ENCODE results near the gene RPL23. TPM values are rescaled to one million over a fixed set of nuclear protein-coding genes. Genes with fewer than 3 reads are reported as not detected.

The RPL23 gene
- total RNA-seq, 1 donor from 2014 or later, result 1,142 TPM

DNA sequence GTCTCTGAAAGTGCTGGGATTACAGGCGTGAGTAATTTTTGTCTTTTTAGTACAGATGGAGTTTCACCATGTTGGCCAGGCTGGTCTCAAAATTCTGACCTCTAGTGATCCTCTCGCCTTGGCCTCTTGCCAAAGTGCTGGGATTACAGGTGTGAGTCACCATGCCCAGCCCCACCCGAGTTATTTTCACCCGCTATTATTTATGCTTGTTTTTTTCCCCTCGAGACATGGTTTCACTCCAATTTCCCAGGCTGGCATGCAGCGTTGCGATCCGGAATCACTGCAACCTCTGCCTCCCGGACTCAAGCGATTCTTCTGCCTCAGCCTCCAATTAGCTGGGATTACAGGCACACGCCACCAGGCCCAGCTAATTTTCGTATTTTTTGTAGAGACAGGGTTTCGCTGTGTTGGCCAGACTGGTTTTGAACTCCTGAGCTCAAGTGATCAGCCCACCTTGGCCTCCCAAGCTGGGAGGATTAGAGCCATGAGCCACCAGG, 9.2 kb downstream of the RPL23 start:
- ATAC-seq, result no peak
- H3K27me3 ChIP-seq, result no peaks in the 10 kb centered on the region
- intact Hi-C loops (cut with DNase I), result no loop called here

DNA sequence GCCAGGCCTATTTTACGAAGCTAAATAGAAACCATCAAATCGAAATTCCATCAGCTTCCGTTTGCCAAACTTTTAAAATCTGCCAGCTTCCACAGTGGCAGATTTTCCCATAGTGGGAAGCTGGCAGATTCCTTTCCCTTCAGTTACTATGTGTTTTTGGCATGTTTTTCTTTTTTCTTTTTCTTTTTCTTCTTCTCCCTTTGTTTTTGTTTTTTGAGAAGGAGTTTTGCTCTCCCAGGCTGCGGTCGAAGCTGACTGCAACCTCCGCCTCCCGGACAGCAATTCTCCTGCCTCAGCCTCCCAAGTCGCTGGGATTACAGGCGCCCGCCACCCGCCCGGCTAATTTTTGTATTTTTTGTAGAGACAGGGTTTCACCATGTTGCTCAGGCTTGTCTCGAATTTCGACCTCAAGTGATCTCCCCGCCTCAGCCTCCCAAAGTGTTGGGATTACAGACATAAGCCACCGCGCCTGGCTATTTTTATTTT, 27.7 kb downstream of the RPL23 start:
- intact Hi-C loops (cut with DNase I), result no loop called here
- Histone ChIP-seq H3K27me3 (no peaks in the 10 kb centered on the region), H3K9me3 (no peaks in the 10 kb centered on the region), H3K4me1 (peaks cover 18% of the 10 kb centered on the region), H3K27ac (peak overlapping the region; percentile 99), H3K36me3 (peaks cover 12% of the 10 kb centered on the region), H3K4me3 (peak overlapping the region; percentile 84)
- ATAC-seq, result no peak
- no peak for DNase-seq
- TF ChIP-seq, protein P1, sequence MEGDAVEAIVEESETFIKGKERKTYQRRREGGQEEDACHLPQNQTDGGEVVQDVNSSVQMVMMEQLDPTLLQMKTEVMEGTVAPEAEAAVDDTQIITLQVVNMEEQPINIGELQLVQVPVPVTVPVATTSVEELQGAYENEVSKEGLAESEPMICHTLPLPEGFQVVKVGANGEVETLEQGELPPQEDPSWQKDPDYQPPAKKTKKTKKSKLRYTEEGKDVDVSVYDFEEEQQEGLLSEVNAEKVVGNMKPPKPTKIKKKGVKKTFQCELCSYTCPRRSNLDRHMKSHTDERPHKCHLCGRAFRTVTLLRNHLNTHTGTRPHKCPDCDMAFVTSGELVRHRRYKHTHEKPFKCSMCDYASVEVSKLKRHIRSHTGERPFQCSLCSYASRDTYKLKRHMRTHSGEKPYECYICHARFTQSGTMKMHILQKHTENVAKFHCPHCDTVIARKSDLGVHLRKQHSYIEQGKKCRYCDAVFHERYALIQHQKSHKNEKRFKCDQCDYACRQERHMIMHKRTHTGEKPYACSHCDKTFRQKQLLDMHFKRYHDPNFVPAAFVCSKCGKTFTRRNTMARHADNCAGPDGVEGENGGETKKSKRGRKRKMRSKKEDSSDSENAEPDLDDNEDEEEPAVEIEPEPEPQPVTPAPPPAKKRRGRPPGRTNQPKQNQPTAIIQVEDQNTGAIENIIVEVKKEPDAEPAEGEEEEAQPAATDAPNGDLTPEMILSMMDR (IDR thresholded peaks at IDR 0.05), result no peak

More for the DNA sequence above, 9.2 kb downstream of the RPL23 start:
- no peak for DNase-seq
- Histone ChIP-seq H3K36me3 (peaks cover 27% of the 10 kb centered on the region), H3K4me1 (no peaks in the 10 kb centered on the region), H3K4me3 (no peak overlapping the region), H3K9me3 (no peaks in the 10 kb centered on the region), H3K27ac (no peak overlapping the region)
- TF ChIP-seq, protein P1 (IDR thresholded peaks at IDR 0.05), result no peak

GRCh38 chr17:38824899-38825761, 28.4 kb downstream of the RPL23 start, which contains the start of gene CWC25:
Gene CWC25 (minus strand): TSS chr17:38825321. CDS start chr17:38825183, 138 bp downstream.
- TF ChIP-seq, protein P1 (IDR thresholded peaks at IDR 0.05), result no peak
- H3K9me3 ChIP-seq, result no peaks in the 10 kb centered on the region
- H3K4me3 ChIP-seq, result peak within 1 kb of the TSS; percentile 84
- H3K27ac ChIP-seq, result peak within 1 kb of the TSS; percentile 99
- peak; percentile 96 for DNase-seq
- peak; percentile 94 for ATAC-seq
- no peaks in the 10 kb centered on the region for H3K27me3 ChIP-seq
- peaks cover 18% of the 10 kb centered on the region for H3K4me1 ChIP-seq
- peaks cover 18% of the 10 kb centered on the region for H3K36me3 ChIP-seq
- intact Hi-C loops (cut with DNase I), result no loop called here

- intact Hi-C loops (cut with DNase I), result no loop called here
- H3K27ac ChIP-seq, result no peak overlapping the region
These were observed 37.8 kb downstream of the RPL23 start for GRCh38 chr17:38815576-38816193.

GRCh38 chr17:38809828-38810227, 43.7 kb downstream of the RPL23 start:
- intact Hi-C loops (cut with DNase I), result no loop called here
- TF ChIP-seq, protein P1 (IDR thresholded peaks at IDR 0.05), result no peak
- Histone ChIP-seq H3K36me3 (peaks cover 99% of the 10 kb centered on the region), H3K4me3 (no peak overlapping the region), H3K27ac (no peak overlapping the region), H3K9me3 (no peaks in the 10 kb centered on the region), H3K4me1 (peaks cover 4% of the 10 kb centered on the region), H3K27me3 (no peaks in the 10 kb centered on the region)
- DNase-seq, result no peak
- ATAC-seq, result no peak

More at GRCh38 chr17:38815576-38816193, 37.8 kb downstream of the RPL23 start:
- ATAC-seq (no peak), DNase-seq (no peak)
- Histone ChIP-seq H3K9me3 (no peaks in the 10 kb centered on the region), H3K27me3 (no peaks in the 10 kb centered on the region), H3K4me1 (peaks cover 4% of the 10 kb centered on the region), H3K4me3 (no peak overlapping the region), H3K36me3 (peaks cover 84% of the 10 kb centered on the region)
- TF ChIP-seq, protein P1 (IDR thresholded peaks at IDR 0.05), result no peak

Data from upper lobe of right lung (tissue), 1 donor.